ENCODE data around the gene CNDP2. TPM values are rescaled to one million over a fixed set of nuclear protein-coding genes. Genes with fewer than 3 reads are reported as not detected.

Gene CNDP2
- total and polyA plus RNA-seq, 2 of the 13 experiments (the other 11 are each of a cell fraction or from before 2014, with no cell fraction given), result 64.7 to 80.8 TPM

- TF ChIP-seq, protein P1, sequence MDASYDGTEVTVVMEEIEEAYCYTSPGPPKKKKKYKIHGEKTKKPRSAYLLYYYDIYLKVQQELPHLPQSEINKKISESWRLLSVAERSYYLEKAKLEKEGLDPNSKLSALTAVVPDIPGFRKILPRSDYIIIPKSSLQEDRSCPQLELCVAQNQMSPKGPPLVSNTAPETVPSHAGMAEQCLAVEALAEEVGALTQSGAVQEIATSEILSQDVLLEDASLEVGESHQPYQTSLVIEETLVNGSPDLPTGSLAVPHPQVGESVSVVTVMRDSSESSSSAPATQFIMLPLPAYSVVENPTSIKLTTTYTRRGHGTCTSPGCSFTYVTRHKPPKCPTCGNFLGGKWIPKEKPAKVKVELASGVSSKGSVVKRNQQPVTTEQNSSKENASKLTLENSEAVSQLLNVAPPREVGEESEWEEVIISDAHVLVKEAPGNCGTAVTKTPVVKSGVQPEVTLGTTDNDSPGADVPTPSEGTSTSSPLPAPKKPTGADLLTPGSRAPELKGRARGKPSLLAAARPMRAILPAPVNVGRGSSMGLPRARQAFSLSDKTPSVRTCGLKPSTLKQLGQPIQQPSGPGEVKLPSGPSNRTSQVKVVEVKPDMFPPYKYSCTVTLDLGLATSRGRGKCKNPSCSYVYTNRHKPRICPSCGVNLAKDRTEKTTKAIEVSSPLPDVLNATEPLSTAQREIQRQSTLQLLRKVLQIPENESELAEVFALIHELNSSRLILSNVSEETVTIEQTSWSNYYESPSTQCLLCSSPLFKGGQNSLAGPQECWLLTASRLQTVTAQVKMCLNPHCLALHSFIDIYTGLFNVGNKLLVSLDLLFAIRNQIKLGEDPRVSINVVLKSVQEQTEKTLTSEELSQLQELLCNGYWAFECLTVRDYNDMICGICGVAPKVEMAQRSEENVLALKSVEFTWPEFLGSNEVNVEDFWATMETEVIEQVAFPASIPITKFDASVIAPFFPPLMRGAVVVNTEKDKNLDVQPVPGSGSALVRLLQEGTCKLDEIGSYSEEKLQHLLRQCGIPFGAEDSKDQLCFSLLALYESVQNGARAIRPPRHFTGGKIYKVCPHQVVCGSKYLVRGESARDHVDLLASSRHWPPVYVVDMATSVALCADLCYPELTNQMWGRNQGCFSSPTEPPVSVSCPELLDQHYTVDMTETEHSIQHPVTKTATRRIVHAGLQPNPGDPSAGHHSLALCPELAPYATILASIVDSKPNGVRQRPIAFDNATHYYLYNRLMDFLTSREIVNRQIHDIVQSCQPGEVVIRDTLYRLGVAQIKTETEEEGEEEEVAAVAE (CRISPR knock-in tag; IDR thresholded peaks at IDR 0.05; ENCODE audit: borderline replicate concordance), result no peak
- TF ChIP-seq KAT8 (CRISPR knock-in tag; IDR thresholded peaks at IDR 0.05) (no peak), ZNF296 (CRISPR knock-in tag; conservative IDR thresholded peaks at IDR 0.05) (no peak), RCOR2 (CRISPR knock-in tag; IDR thresholded peaks at IDR 0.05) (no peak), HNRNPUL1 (IDR thresholded peaks at IDR 0.05; ENCODE audit: low read depth, low read length) (no peak), TBP (CRISPR knock-in tag; IDR thresholded peaks at IDR 0.05) (no peak), ZNF703 (CRISPR knock-in tag; IDR thresholded peaks at IDR 0.05; ENCODE audit: borderline replicate concordance) (no peak), SRF (IDR thresholded peaks at IDR 0.05; ENCODE audit: low read depth, low read length) (no peak), SIN3A (IDR thresholded peaks at IDR 0.05; ENCODE audit: borderline replicate concordance, low read depth, low read length) (peak; percentile 17; the same call in 1 of the 2 replicates), ZNF354B (CRISPR knock-in tag; IDR thresholded peaks at IDR 0.05) (0 out of 2 replicates have a peak, but pooled peaks have one; percentile 47), ZBTB37 (CRISPR knock-in tag; IDR thresholded peaks at IDR 0.05) (no peak), ZNF589 (CRISPR knock-in tag; conservative IDR thresholded peaks at IDR 0.05) (no peak), GABPA (IDR thresholded peaks at IDR 0.05; ENCODE audit: low read depth, low read length) (no peak), GABPA (CRISPR knock-in tag; IDR thresholded peaks at IDR 0.05; ENCODE audit: low read depth) (peak; percentile 35; the same call in 1 of the 2 replicates), ZMYM3 (CRISPR knock-in tag; IDR thresholded peaks at IDR 0.05) (no peak; the same call in 1 of the 2 replicates), ZNF619 (CRISPR knock-in tag; IDR thresholded peaks at IDR 0.05) (no peak), FOXM1 (CRISPR knock-in tag; IDR thresholded peaks at IDR 0.05) (no peak)
- TF ChIP-seq, protein P2, sequence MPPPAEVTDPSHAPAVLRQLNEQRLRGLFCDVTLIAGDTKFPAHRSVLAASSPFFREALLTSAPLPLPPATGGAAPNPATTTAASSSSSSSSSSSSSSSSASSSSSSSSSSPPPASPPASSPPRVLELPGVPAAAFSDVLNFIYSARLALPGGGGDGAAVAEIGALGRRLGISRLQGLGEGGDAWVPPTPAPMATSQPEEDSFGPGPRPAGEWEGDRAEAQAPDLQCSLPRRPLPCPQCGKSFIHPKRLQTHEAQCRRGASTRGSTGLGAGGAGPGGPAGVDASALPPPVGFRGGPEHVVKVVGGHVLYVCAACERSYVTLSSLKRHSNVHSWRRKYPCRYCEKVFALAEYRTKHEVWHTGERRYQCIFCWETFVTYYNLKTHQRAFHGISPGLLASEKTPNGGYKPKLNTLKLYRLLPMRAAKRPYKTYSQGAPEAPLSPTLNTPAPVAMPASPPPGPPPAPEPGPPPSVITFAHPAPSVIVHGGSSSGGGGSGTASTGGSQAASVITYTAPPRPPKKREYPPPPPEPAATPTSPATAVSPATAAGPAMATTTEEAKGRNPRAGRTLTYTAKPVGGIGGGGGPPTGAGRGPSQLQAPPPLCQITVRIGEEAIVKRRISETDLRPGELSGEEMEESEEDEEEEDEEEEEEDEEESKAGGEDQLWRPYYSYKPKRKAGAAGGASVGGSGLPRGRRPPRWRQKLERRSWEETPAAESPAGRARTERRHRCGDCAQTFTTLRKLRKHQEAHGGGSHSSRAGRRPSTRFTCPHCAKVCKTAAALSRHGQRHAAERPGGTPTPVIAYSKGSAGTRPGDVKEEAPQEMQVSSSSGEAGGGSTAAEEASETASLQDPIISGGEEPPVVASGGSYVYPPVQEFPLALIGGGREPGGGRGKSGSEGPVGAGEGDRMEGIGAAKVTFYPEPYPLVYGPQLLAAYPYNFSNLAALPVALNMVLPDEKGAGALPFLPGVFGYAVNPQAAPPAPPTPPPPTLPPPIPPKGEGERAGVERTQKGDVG (CRISPR knock-in tag; IDR thresholded peaks at IDR 0.05; ENCODE audit: borderline replicate concordance), result 0 out of 2 replicates have a peak, but pooled peaks have one; percentile 31
- TF ChIP-seq, protein P3, sequence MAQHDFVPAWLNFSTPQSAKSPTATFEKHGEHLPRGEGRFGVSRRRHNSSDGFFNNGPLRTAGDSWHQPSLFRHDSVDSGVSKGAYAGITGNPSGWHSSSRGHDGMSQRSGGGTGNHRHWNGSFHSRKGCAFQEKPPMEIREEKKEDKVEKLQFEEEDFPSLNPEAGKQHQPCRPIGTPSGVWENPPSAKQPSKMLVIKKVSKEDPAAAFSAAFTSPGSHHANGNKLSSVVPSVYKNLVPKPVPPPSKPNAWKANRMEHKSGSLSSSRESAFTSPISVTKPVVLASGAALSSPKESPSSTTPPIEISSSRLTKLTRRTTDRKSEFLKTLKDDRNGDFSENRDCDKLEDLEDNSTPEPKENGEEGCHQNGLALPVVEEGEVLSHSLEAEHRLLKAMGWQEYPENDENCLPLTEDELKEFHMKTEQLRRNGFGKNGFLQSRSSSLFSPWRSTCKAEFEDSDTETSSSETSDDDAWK (CRISPR knock-in tag; IDR thresholded peaks at IDR 0.05), result no peak
Measured at GRCh38 chr18:74496508-74497323, 553 bp downstream of the CNDP2 start (continued).

All from HepG2 (cell line).